CD4-positive, alpha-beta memory T cell (primary cell): ENCODE measurements around the gene RASGRF1. TPM values are rescaled to one million over a fixed set of nuclear protein-coding genes. Genes with fewer than 3 reads are reported as not detected.
A peak's percentile ranks its signal among the peaks of the same experiment; 100 is the strongest.

Experiments
- CTCF ChIA-PET: fragments of 350-600 bp; sonication (Branson Sonifier 250); formaldehyde crosslinking; loops from one replicate; lab custom pipeline; 2021; ENCODE audit warnings: inconsistent platforms; ENCODE audit not compliant: partially characterized antibody; lab: Charles Lee
- POLR2A ChIA-PET: fragments of 350-600 bp; sonication (Branson Sonifier 250); formaldehyde crosslinking; loops from one replicate; lab custom pipeline; 2021; ENCODE audit not compliant: partially characterized antibody; lab: Charles Lee
- DNase-seq, 5 donors: peaks; one replicate each; pipeline versions ENCODE4 v3.0.0 to v3.0.0-alpha.2; 2020 to 2022; ENCODE audit warnings: mixed read lengths in 1 of 5
- H3K27ac ChIP-seq: one replicate; pipeline ENCODE4 v1.7.0; 2013; ENCODE audit warnings: low read depth, low read length
- H3K27me3 ChIP-seq: 2 replicates; pipeline ENCODE4 v1.7.0; 2013; ENCODE audit warnings: mild to moderate bottlenecking, low read length, moderate library complexity; ENCODE audit not compliant: insufficient read depth
- H3K36me3 ChIP-seq: 2 replicates; pipeline ENCODE4 v1.7.0; 2013; ENCODE audit warnings: mild to moderate bottlenecking, low read length, moderate library complexity; ENCODE audit not compliant: insufficient read depth
- H3K4me1 ChIP-seq: 2 replicates; pipeline ENCODE4 v1.7.0; 2013; ENCODE audit warnings: mild to moderate bottlenecking, low read length, moderate library complexity; ENCODE audit not compliant: insufficient read depth
- H3K4me3 ChIP-seq, 2 donors: one replicate each; pipeline ENCODE4 v1.7.0; 2013; ENCODE audit warnings: low read length in 2 of 2, mild to moderate bottlenecking in 1 of 2
- H3K9me3 ChIP-seq, 2 donors: one replicate each; pipeline ENCODE4 v1.7.0; 2013; ENCODE audit warnings: low read length in 2 of 2, control low read depth in 1 of 2; ENCODE audit not compliant: control insufficient read depth in 1 of 2
- H3K27ac Mint-ChIP-seq, 7 donors: one replicate each; pipeline ENCODE4 v1.8.0; 2020 to 2021; ENCODE audit warnings: mixed read lengths in 7 of 7, mild to moderate bottlenecking in 6 of 7, inconsistent platforms in 3 of 7, moderate library complexity in 3 of 7
- H3K27me3 Mint-ChIP-seq, 2 donors: one replicate each; pipeline ENCODE4 v1.8.0; 2020 to 2021; ENCODE audit warnings: mixed read lengths in 2 of 2
- H3K36me3 Mint-ChIP-seq, 2 donors: one replicate each; pipeline ENCODE4 v1.8.0; 2020 to 2021; ENCODE audit warnings: mixed read lengths in 2 of 2, inconsistent platforms in 1 of 2, mild to moderate bottlenecking in 1 of 2
- H3K4me1 Mint-ChIP-seq, 4 donors: one replicate each; pipeline ENCODE4 v1.8.0; 2020 to 2021; ENCODE audit warnings: mixed read lengths in 4 of 4, mild to moderate bottlenecking in 1 of 4
- H3K4me3 Mint-ChIP-seq, 8 donors: one replicate each; pipeline ENCODE4 v1.8.0; 2020 to 2021; ENCODE audit warnings: mixed read lengths in 8 of 8, mild to moderate bottlenecking in 7 of 8, moderate library complexity in 6 of 8, inconsistent platforms in 3 of 8
- H3K9me3 Mint-ChIP-seq, 8 donors: one replicate each; pipeline ENCODE4 v1.8.0; 2020 to 2021; ENCODE audit warnings: mixed read lengths in 8 of 8, mild to moderate bottlenecking in 5 of 8, inconsistent platforms in 3 of 8, moderate library complexity in 1 of 8
- intact Hi-C: fragments of 100-400 bp; cut with micrococcal nuclease; formaldehyde crosslinking; loops from one replicate; pipeline ENCODE4 v1.15.1; 2023
- polyA plus RNA-seq, 2 donors: library from polyadenylated mRNA; unstranded; fragments of 300-500 nt; fragmentation: Illumina TruSeq; gene quantifications; one replicate each; pipeline ENCODE4 v1.2.3, GENCODE V29; 2021
- total RNA-seq, 2 experiments: library from RNA; stranded (reverse); gene quantifications; one replicate each; pipeline ENCODE4 v1.2.3, GENCODE V29; 2021

Gene RASGRF1
- total and polyA plus RNA-seq, 4 experiments from 2014 or later: not detected

DNA sequence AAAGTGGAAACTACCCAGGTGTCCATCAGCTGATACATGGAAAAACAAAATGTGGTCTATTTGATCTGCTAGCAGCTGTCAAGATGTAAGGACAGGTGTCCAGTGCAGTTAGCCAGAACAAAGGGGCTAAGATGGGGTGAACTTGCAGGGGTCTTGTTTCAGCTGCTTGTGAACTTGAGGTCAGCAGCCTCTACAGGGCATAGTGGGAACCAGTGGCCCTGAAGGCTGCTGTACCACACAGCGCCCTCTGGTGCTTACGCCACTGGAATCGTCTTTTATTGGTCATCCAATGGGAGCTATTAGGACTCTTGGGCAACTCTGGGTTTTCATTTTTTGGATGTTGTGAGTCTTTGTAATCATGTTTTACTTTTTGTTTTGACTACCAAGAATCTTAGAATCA lies 83.5 kb downstream of the RASGRF1 start:
- Mint-ChIP-seq H3K27me3 (peaks cover 5 to 11% of the 10 kb centered on the region in 2 donors), H3K4me1 (peaks cover 0 to 13% (median 7%) of the 10 kb centered on the region in 4 donors), H3K36me3 (no peaks in the 10 kb centered on the region), H3K27ac (no peak overlapping the region), H3K4me3 (no peak overlapping the region), H3K9me3 (no peaks in the 10 kb centered on the region)
- ChIA-PET CTCF (interaction anchor here (0.7 kb wide), 2 partner anchors 60 to 1196 kb away, joined by 3 to 4 read pairs; no protein-coding TSS in a partner anchor), POLR2A (no interaction called here)
- intact Hi-C loops: no loop called here
- Histone ChIP-seq H3K36me3 (no peaks in the 10 kb centered on the region), H3K27me3 (no peaks in the 10 kb centered on the region), H3K4me1 (no peaks in the 10 kb centered on the region), H3K4me3 (no peak overlapping the region), H3K27ac (no peak overlapping the region), H3K9me3 (no peaks in the 10 kb centered on the region)
- DNase-seq: no peak

DNA sequence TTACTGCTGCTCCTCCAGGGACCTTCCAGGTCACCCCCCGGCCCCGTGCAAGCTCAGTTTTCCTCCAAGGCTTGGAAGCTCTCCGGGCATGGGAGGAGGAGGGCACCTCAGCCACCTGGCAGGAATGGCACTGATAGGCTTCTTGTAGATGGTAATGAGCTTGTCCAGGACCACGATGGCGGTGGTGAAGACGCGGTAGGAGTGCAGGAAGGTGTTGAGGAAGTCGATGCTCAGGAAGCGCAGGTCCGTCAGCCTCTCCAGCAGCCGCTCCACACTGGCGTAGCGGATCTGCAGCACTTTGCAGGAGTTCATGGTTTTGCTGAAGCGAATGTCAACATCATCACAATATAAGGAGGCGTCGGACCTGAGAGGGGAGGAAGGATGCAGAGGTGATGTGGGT lies 84.5 kb downstream of the RASGRF1 start:
- ChIA-PET POLR2A (no interaction called here), CTCF (no interaction called here)
- Mint-ChIP-seq H3K4me1 (peaks cover 0 to 13% (median 7%) of the 10 kb centered on the region in 4 donors), H3K27ac (no peak overlapping the region), H3K4me3 (no peak overlapping the region), H3K9me3 (no peaks in the 10 kb centered on the region), H3K36me3 (no peaks in the 10 kb centered on the region), H3K27me3 (peaks cover 3 to 10% of the 10 kb centered on the region in 2 donors)
- Histone ChIP-seq H3K27ac (no peak overlapping the region), H3K36me3 (no peaks in the 10 kb centered on the region), H3K9me3 (no peaks in the 10 kb centered on the region), H3K27me3 (no peaks in the 10 kb centered on the region), H3K4me3 (no peak overlapping the region), H3K4me1 (no peaks in the 10 kb centered on the region)
- intact Hi-C loops: no loop called here
- no peak for DNase-seq

DNA sequence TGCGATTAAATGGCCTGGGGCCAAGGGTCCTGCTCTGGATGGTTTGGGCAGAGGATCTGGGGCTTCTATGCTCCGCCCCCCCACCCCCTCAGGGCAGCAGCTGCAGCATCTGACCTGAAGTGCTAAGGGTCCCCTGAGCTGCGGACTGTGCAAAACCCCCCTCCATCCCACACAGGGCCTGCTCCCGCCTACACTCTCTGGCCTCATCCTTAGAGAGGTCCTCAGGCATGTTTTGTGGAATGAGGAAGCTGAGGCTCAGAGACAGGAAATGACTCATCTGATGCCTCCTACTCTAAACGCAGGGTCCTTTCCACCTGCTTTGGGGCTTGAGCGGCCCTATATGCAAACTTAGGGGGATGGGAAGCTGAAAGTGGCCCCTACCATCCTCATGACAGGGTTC lies 86.2 kb downstream of the RASGRF1 start:
- H3K36me3 Mint-ChIP-seq: no peaks in the 10 kb centered on the region
- no peak for DNase-seq
- peaks cover 2 to 3% of the 10 kb centered on the region in 2 donors for H3K27me3 Mint-ChIP-seq
- peak overlapping the region in 1 of 8 donors; percentile 23 for H3K4me3 Mint-ChIP-seq
- intact Hi-C loops: no loop called here
- ChIA-PET CTCF (no interaction called here), POLR2A (interaction anchor here (1.0 kb wide), 1 partner anchor 9 kb away, joined by 3 read pairs; no protein-coding TSS in a partner anchor)
- no peaks in the 10 kb centered on the region for H3K4me1 ChIP-seq
- no peaks in the 10 kb centered on the region for H3K9me3 Mint-ChIP-seq
- H3K9me3 ChIP-seq: no peaks in the 10 kb centered on the region
- H3K27ac Mint-ChIP-seq: peak overlapping the region in 1 of 7 donors; percentile 78
- no peaks in the 10 kb centered on the region for H3K27me3 ChIP-seq
- H3K4me1 Mint-ChIP-seq: peaks cover 0 to 13% (median 7%) of the 10 kb centered on the region in 4 donors
- no peaks in the 10 kb centered on the region for H3K36me3 ChIP-seq
- no peak overlapping the region for H3K4me3 ChIP-seq
- H3K27ac ChIP-seq: no peak overlapping the region

GRCh38 chr15:79003896-79004295 lies 86.7 kb downstream of the RASGRF1 start:
- H3K4me1 Mint-ChIP-seq: peaks cover 0 to 13% (median 7%) of the 10 kb centered on the region in 4 donors
- H3K27me3 Mint-ChIP-seq: peaks cover 2 to 3% of the 10 kb centered on the region in 2 donors
- H3K27ac Mint-ChIP-seq: no peak overlapping the region
- Histone ChIP-seq H3K9me3 (no peaks in the 10 kb centered on the region), H3K4me3 (no peak overlapping the region), H3K27me3 (no peaks in the 10 kb centered on the region), H3K27ac (no peak overlapping the region), H3K36me3 (no peaks in the 10 kb centered on the region), H3K4me1 (no peaks in the 10 kb centered on the region)
- intact Hi-C loops: no loop called here
- no peak for DNase-seq
- H3K4me3 Mint-ChIP-seq: no peak overlapping the region
- H3K36me3 Mint-ChIP-seq: no peaks in the 10 kb centered on the region
- ChIA-PET POLR2A (no interaction called here), CTCF (no interaction called here)
- no peaks in the 10 kb centered on the region for H3K9me3 Mint-ChIP-seq

DNA sequence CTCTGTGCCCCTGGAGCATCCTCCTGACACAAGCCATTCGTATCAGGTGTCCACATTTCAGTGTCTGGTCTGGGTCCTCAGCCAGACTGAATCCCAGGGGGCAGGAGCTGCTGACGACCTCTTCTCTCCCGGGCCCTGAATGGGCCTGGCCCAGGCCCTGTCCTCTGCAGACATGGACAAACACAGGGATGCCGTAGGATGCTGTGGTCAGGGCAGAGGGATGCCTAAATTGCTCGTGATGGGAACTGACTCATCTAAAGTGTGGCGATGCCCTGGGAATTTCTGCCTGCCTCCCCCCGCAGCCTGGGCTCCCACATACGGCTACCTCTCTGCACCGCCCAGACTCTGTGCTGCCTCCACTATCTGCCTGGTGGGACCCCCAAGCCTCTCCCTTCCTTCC lies 87.3 kb downstream of the RASGRF1 start:
- H3K36me3 ChIP-seq: no peaks in the 10 kb centered on the region
- Mint-ChIP-seq H3K27ac (no peak overlapping the region), H3K27me3 (no peaks in the 10 kb centered on the region), H3K9me3 (no peaks in the 10 kb centered on the region), H3K4me1 (peaks cover 0 to 13% (median 7%) of the 10 kb centered on the region in 4 donors), H3K36me3 (no peaks in the 10 kb centered on the region), H3K4me3 (no peak overlapping the region)
- no peaks in the 10 kb centered on the region for H3K27me3 ChIP-seq
- ChIA-PET CTCF (no interaction called here), POLR2A (no interaction called here)
- H3K27ac ChIP-seq: no peak overlapping the region
- H3K4me1 ChIP-seq: no peaks in the 10 kb centered on the region
- no peak overlapping the region for H3K4me3 ChIP-seq
- H3K9me3 ChIP-seq: no peaks in the 10 kb centered on the region
- intact Hi-C loops: no loop called here
- DNase-seq: no peak

- Mint-ChIP-seq H3K4me3 (no peak overlapping the region), H3K4me1 (peaks cover 0 to 13% (median 7%) of the 10 kb centered on the region in 4 donors), H3K27ac (no peak overlapping the region), H3K36me3 (no peaks in the 10 kb centered on the region), H3K9me3 (no peaks in the 10 kb centered on the region), H3K27me3 (no peaks in the 10 kb centered on the region)
- H3K9me3 ChIP-seq: no peaks in the 10 kb centered on the region
- H3K27me3 ChIP-seq: no peaks in the 10 kb centered on the region
- ChIA-PET POLR2A (no interaction called here), CTCF (interaction anchor here (0.9 kb wide), 1 partner anchor 8 kb away, joined by 3 read pairs; no protein-coding TSS in a partner anchor)
- no peaks in the 10 kb centered on the region for H3K36me3 ChIP-seq
- no peak for DNase-seq
- no peak overlapping the region for H3K27ac ChIP-seq
- H3K4me3 ChIP-seq: no peak overlapping the region
- no peaks in the 10 kb centered on the region for H3K4me1 ChIP-seq
- intact Hi-C loops: no loop called here
Observed at GRCh38 chr15:79002581-79002980, 88.0 kb downstream of the RASGRF1 start.

DNA sequence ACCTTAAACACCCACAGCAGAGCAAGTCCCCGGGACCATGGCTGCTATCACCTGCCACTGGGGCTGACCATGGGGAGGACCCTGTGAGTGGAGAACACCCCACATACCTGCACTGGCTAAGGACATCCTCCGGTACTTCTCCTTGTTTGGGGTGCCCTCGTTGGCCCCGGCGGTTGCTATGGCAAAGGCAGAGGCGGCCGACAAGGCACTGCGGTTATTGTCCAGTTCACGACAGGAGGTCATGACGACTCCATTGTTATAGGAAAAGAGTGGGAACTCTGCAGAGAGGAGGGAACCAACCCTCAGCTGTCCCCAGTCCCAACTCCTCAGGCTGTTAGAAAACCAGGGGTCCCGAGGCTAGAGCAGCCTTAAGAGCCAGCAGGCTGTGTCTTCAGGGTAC lies 90.9 kb downstream of the RASGRF1 start:
- Histone ChIP-seq H3K36me3 (no peaks in the 10 kb centered on the region), H3K9me3 (no peaks in the 10 kb centered on the region), H3K4me1 (no peaks in the 10 kb centered on the region), H3K4me3 (no peak overlapping the region), H3K27me3 (no peaks in the 10 kb centered on the region), H3K27ac (no peak overlapping the region)
- no peak for DNase-seq
- no peaks in the 10 kb centered on the region for H3K36me3 Mint-ChIP-seq
- peaks cover 0 to 2% (median 0%) of the 10 kb centered on the region in 8 donors for H3K9me3 Mint-ChIP-seq
- POLR2A ChIA-PET: no interaction called here
- CTCF ChIA-PET: no interaction called here
- H3K27me3 Mint-ChIP-seq: no peaks in the 10 kb centered on the region
- H3K4me3 Mint-ChIP-seq: no peak overlapping the region
- H3K4me1 Mint-ChIP-seq: peaks cover 0 to 8% (median 4%) of the 10 kb centered on the region in 4 donors
- H3K27ac Mint-ChIP-seq: no peak overlapping the region
- intact Hi-C loops: no loop called here
